WTC11 (cell line): ENCODE measurements around the gene CAV1.

Experiments
- CREB1 ChIP-seq: sonication (generic); formaldehyde crosslinking; IDR thresholded peaks from 2 replicates; pipeline ENCODE4 v1.8.0; 2023; ENCODE audit warnings: mild to moderate bottlenecking, missing genetic modification reagents
- CTCF ChIP-seq: fragments of 200-600 bp; IDR thresholded peaks from 2 replicates; pipeline ENCODE4 v1.8.0; 2022; ENCODE audit warnings: antibody characterized with exemption
- HMGXB4 ChIP-seq: sonication (generic); formaldehyde crosslinking; IDR thresholded peaks from 2 replicates; pipeline ENCODE4 v1.8.1; 2023; ENCODE audit warnings: mild to moderate bottlenecking, moderate library complexity, missing genetic modification reagents
- JUN ChIP-seq: sonication (generic); formaldehyde crosslinking; IDR thresholded peaks from 2 replicates; pipeline ENCODE4 v1.8.0; 2023; ENCODE audit warnings: mild to moderate bottlenecking, missing genetic modification reagents
- KAT7 ChIP-seq: sonication (generic); formaldehyde crosslinking; IDR thresholded peaks from 2 replicates; pipeline ENCODE4 v1.8.1; 2023; ENCODE audit warnings: missing genetic modification reagents, mild to moderate bottlenecking, borderline replicate concordance
- RELA ChIP-seq: sonication (generic); formaldehyde crosslinking; IDR thresholded peaks from 2 replicates; pipeline ENCODE4 v1.8.1; 2022; ENCODE audit warnings: missing genetic modification reagents, mild to moderate bottlenecking, borderline replicate concordance
- SP1 ChIP-seq: sonication (generic); formaldehyde crosslinking; conservative IDR thresholded peaks from 2 replicates; pipeline ENCODE4 v1.8.1; 2022; ENCODE audit warnings: missing genetic modification reagents
- TEAD1 ChIP-seq: sonication (generic); formaldehyde crosslinking; IDR thresholded peaks from 2 replicates; pipeline ENCODE4 v1.8.0; 2022; ENCODE audit warnings: mild to moderate bottlenecking, missing genetic modification reagents
- TEAD4 ChIP-seq: sonication (generic); formaldehyde crosslinking; IDR thresholded peaks from 2 replicates; pipeline ENCODE4 v1.8.0; 2022; ENCODE audit warnings: mild to moderate bottlenecking, missing genetic modification reagents

- TF ChIP-seq TEAD4 (CRISPR knock-in tag) (no peak), CREB1 (CRISPR knock-in tag) (no peak), KAT7 (CRISPR knock-in tag) (no peak), RELA (CRISPR knock-in tag) (no peak), JUN (CRISPR knock-in tag) (no peak), CTCF (no peak), SP1 (CRISPR knock-in tag) (no peak), TEAD1 (CRISPR knock-in tag) (no peak), HMGXB4 (CRISPR knock-in tag) (no peak)
These were observed 36.8 kb upstream of the CAV1 start for GRCh38 chr7:116487907-116488521.
